GM19035 (cell line): Measurements from ENCODE around the gene OR6K3.
"Not testable (repeated sequence)": the region's sequence is repeated elsewhere in the genome, so short reads cannot be mapped to it uniquely, and the experiment has no call there.

Source experiments
- ATAC-seq: cut with Tn5 transposase; IDR thresholded peaks from one replicate; pipeline ENCODE4 v1.9.1; 2021; ENCODE audit not compliant: unreplicated experiment

OR6K3 gene

DNA sequence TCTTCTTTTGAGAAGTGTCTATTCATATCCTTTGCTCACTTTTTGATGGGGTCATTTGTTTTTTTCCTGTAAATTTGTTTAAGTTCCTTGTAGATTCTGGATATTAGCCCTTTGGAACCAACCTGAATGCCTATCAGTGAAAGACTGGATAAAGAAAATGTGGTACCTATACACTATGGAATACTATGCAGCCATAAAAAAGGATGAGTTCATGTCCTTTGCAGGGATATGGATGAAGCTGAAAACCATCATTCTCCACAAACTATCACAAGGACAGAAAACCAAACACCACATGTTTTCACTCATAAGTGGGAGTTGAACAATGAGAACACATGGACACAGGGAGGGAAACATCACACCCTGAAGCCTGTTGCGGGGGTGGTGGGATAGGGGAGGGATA, 32.2 kb downstream of the OR6K3 start:
- ATAC-seq: not testable (repeated sequence)

GRCh38 chr1:158687037-158687436, 33.5 kb downstream of the OR6K3 start:
- no peak for ATAC-seq

- ATAC-seq: no peak
Observed at GRCh38 chr1:158686111-158687009, 34.2 kb downstream of the OR6K3 start, which contains the start of gene SPTA1. TSS of gene SPTA1 (minus strand) at chr1:158686715. CDS start at chr1:158686517, 198 bp downstream.

GRCh38 chr1:158685085-158685484, 35.4 kb downstream of the OR6K3 start:
- no peak for ATAC-seq

DNA sequence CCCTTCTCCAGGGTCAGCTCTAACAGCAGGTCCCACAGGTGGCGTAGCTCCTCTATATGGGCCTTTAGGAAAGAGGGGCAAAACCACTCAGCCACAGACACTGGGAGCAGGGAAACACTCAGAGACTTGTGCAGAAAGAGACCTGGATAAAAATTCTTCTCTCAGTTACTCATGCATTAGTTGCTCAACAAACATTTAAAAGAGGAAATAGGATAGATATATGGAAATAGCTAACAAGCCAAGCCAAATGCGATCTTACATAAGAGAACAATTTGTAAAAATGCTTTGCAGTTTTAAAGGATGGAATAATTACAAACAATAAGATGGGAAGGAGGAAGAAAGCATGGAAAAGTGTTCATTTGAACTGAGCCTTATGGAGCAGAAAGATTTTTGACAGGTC, 38.9 kb downstream of the OR6K3 start:
- ATAC-seq: no peak

DNA sequence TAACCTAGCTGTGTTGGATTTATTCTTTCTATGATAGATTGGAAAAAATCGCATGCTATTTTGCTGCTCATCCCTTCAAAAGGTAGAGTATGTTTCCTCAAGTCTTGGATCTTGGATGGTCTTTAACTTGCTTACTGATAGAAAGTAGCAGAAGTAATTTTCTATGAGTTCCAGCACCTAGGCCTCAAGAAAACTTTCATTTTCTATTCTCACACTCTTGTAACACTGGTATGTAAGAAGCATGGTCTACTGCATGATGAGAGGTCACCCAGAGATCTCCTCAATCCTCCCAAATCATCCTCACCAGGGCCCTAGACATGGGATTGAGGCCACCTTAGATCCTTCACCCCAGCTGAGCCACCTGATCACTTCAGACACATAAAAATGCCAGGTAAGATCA, 41.2 kb downstream of the OR6K3 start:
- ATAC-seq: no peak

- no peak for ATAC-seq
Observed at GRCh38 chr1:158675563-158676323, 44.8 kb downstream of the OR6K3 start.

DNA sequence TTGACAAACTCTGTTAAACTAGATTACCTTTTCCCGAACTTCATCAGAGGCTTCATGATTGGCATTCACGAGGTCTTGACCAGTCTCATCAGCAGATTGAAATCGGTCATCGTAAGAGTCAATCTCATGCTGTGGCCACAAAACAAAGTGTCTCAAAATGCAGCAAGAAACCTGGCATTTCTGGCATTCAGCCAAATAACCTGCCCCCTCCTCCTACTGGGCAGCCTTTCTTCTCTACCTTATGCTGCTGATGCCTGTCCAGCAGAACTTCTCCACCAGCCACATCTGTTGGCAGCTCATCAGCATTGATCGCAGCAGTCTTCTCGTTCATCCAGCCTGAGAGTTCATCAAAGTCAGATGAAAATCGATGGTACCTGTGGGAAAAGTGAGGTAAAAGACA, 46.2 kb downstream of the OR6K3 start:
- ATAC-seq: no peak
